GM12864 (cell line): Measurements from ENCODE around the gene RASGRP4.

ENCODE experiments used
- DNase-seq: peaks from one replicate; pipeline ENCODE4 v3.0.0-alpha.2; 2011; ENCODE audit warnings: low read depth
- H3K4me3 ChIP-seq: 2 replicates; pipeline ENCODE4 v1.5.1; 2011; ENCODE audit warnings: mild to moderate bottlenecking, low read depth, low read length, control low read depth
- CTCF ChIP-seq: IDR thresholded peaks from 2 replicates; pipeline ENCODE4 v1.5.1; 2011; ENCODE audit warnings: low read depth, mild to moderate bottlenecking, moderate library complexity, low read length, control low read depth, inconsistent platforms; ENCODE audit errors: missing control alignments

RASGRP4 gene

DNA sequence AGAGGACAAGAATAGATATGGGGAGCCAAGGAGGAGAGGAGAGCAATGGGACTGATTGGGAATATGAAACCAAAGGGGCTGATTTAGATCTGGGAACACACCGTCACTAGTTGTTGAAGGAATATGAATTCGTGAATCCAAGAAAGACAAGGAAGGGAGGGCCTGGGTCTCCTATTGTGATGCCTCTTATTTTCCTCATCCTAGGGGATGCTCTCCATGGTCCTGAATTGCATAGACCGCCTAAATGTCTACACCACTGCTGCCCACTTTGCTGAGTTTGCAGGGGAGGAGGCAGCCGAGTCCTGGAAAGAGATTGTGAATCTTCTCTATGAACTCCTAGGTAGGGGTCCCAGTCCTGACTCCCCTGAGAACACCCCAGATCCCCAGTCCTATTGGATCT lies 29.0 kb upstream of the RASGRP4 start:
- no peak overlapping the region for H3K4me3 ChIP-seq
- TF ChIP-seq CTCF, result no peak
- DNase-seq, result no peak

- TF ChIP-seq CTCF, result no peak
- H3K4me3 ChIP-seq, result no peak overlapping the region
- no peak for DNase-seq
These were observed 27.6 kb upstream of the RASGRP4 start for GRCh38 chr19:38453596-38453995.

DNA sequence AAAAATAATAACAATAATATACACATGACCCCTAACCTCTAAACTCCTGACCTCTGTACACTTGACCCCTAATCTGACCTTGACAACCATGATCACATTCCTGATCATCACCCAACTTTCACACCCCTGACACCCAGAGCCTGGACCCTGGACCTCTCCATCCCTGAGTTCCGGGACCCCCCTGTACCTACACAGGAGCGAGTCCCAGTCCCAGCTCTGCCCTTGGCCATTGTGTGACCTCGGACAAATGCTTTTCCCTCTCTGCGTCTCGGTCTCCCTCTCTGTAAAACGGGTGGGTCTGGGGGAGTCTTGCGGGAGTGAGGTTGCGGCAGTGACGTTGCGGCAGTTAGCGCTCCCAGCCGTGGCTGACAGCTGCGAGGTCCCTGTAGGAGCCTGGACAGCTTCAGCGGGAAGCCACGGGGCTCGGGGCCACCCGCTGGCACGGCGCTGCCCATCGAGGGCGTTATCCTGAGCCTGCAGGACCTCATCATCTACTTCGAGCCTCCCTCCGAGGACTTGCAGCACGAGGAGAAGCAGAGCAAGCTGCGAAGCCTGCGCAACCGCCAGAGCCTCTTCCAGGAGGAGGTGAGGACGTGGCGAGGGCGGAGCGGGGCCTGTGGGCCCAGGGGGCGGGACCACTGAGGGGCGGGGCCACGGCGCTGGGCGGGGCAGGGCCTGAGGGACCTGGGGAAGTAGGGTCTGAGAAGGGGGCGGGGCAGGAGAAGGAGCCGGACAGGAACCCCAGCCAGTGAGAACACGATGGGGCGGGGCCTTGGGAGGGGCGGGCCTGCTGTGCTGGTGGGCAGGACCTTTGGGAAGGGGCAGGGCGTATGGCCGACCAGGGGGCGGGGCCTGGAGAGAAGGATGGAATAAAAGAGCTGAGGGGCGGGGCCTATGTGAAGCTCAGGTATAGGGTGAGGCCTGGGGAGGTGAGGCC lies 26.7 kb upstream of the RASGRP4 start:
- no peak for DNase-seq
- no peak overlapping the region for H3K4me3 ChIP-seq
- TF ChIP-seq CTCF, result no peak

DNA sequence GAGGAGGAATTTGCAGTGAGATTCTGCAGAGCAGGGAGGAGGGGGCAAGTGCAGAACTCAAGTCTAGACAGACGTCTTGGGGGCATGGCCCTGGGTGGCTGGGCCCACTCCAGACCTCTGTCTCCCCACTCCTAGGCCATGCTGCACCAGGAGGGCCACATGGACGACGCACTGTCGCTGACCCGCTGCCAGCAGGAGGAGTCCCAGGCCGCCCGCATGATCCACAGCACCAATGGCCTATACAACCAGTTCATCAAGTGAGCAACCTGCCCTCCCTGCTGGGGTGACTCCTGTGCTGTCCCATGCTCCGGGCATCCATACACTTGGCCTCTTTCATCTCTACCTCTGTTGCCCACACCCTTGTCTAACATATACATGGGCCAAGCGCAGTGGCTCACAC lies 25.6 kb upstream of the RASGRP4 start:
- no peak overlapping the region for H3K4me3 ChIP-seq
- TF ChIP-seq CTCF, result no peak
- DNase-seq, result no peak

DNA sequence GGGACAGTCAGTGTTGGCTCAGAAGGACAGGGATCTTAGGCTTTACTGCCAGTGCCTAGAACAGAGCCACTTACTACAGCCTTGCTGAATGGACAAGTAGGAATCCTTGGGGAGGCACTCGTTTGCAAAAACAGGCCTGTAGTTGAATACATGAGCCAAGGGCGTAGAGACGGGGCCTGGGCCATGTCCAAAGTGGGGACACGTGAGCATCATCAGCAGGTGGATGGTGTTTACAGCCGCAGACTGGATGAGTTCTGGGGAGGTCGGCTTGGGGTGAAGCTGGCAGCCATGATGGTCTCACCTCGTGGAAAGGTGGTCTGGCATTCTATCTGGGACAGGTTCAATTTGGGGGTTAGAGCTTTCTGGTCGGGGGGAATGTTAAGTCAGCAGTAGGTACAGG lies 25.0 kb upstream of the RASGRP4 start:
- no peak for TF ChIP-seq CTCF

GRCh38 chr19:38449518-38449917 lies 23.5 kb upstream of the RASGRP4 start:
- no peak overlapping the region for H3K4me3 ChIP-seq
- TF ChIP-seq CTCF, result no peak
- DNase-seq, result no peak

More for the DNA sequence above, 25.0 kb upstream of the RASGRP4 start:
- no peak overlapping the region for H3K4me3 ChIP-seq
- no peak for DNase-seq

- H3K4me3 ChIP-seq, result no peak overlapping the region
- TF ChIP-seq CTCF, result no peak
- no peak for DNase-seq
These were observed 22.2 kb upstream of the RASGRP4 start for GRCh38 chr19:38448225-38448624.
